Activated CD8-positive, alpha-beta memory T cell treated with anti-CD3 and anti-CD28 coated beads for 4 hours (primary cell): ENCODE data around the gene AFAP1L1.

ENCODE experiments used
- DNase-seq, 2 donors: peaks; one replicate each; pipeline ENCODE4 v3.0.0-alpha.2; 2020; ENCODE audit warnings: low read depth in 2 of 2

The AFAP1L1 gene

GRCh38 chr5:149271716-149272563, at the start of gene AFAP1L1:
TSS of gene AFAP1L1 (plus strand) at chr5:149271859. CDS start at chr5:149271969, 110 bp downstream.
- DNase-seq = no peak

- no peak for DNase-seq
Observed at GRCh38 chr5:149223081-149223848, 48.4 kb upstream of the AFAP1L1 start.

GRCh38 chr5:149224282-149224681, 47.4 kb upstream of the AFAP1L1 start:
- DNase-seq = no peak

GRCh38 chr5:149227168-149227826, 44.4 kb upstream of the AFAP1L1 start:
- DNase-seq = no peak

GRCh38 chr5:149228618-149229297, 42.9 kb upstream of the AFAP1L1 start:
- no peak for DNase-seq

GRCh38 chr5:149229298-149229937, 42.2 kb upstream of the AFAP1L1 start:
- DNase-seq = no peak

- no peak for DNase-seq
Observed at GRCh38 chr5:149235841-149236240, 35.8 kb upstream of the AFAP1L1 start.

- DNase-seq = no peak
Observed at GRCh38 chr5:149237662-149238061, 34.0 kb upstream of the AFAP1L1 start.

GRCh38 chr5:149238540-149238939, 33.1 kb upstream of the AFAP1L1 start:
- DNase-seq = no peak

- DNase-seq = no peak
Observed at GRCh38 chr5:149239917-149240316, 31.7 kb upstream of the AFAP1L1 start.

GRCh38 chr5:149240354-149240998, 31.2 kb upstream of the AFAP1L1 start:
- DNase-seq = peak; percentile 56 to 57

- DNase-seq = no peak
Observed at GRCh38 chr5:149242339-149242738, 29.3 kb upstream of the AFAP1L1 start.

- DNase-seq = no peak
Observed at GRCh38 chr5:149246906-149247305, 24.8 kb upstream of the AFAP1L1 start.

- DNase-seq = no peak
Observed at GRCh38 chr5:149247726-149248125, 23.9 kb upstream of the AFAP1L1 start.

- DNase-seq = no peak
Observed at GRCh38 chr5:149251546-149251945, 20.1 kb upstream of the AFAP1L1 start.

GRCh38 chr5:149254506-149254905, 17.2 kb upstream of the AFAP1L1 start:
- no peak for DNase-seq

GRCh38 chr5:149256451-149256850, 15.2 kb upstream of the AFAP1L1 start:
- DNase-seq = no peak

- DNase-seq = no peak
Observed at GRCh38 chr5:149257131-149257530, 14.5 kb upstream of the AFAP1L1 start.

- no peak for DNase-seq
Observed at GRCh38 chr5:149257889-149258705, 13.6 kb upstream of the AFAP1L1 start.

GRCh38 chr5:149260761-149261160, 10.9 kb upstream of the AFAP1L1 start:
- DNase-seq = no peak
